ENCODE data around the gene CCDC116. TPM values are rescaled to one million over a fixed set of nuclear protein-coding genes. Genes with fewer than 3 reads are reported as not detected.
"Not testable (repeated sequence)": the region's sequence is repeated elsewhere in the genome, so short reads cannot be mapped to it uniquely, and the experiment has no call there.

The CCDC116 gene, protein sequence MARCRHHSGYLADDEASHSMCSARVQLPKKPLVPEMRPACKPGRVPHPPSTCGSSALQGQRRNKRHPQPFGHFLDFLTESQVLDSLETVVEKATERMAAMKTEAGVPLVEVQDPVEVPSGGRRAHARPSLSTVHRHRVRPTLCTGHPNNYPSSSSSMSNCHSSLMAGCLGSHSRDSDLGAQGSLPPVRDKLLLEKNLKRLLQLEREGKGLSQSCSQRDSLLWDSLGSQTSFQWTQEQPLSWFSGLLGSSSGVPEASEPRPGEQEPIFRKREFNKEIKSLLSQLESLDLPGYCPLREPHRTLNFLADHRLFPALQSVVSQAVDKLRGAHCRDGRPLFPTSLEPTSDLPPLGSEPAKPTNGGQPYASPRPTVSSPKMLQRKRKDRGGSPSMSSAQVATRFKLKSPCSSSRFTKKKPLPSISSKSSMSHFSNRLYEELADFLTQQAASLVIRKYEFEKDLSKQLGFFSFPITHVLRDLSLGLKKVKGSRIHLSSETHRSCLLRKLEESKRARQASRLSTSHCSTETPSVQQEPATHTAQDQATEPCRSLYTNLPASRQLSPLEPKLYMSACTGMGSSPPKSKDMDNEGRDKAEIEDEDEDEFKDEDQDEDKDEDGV
- total RNA-seq = 0.17 and 0.28 TPM in 2 replicates

DNA sequence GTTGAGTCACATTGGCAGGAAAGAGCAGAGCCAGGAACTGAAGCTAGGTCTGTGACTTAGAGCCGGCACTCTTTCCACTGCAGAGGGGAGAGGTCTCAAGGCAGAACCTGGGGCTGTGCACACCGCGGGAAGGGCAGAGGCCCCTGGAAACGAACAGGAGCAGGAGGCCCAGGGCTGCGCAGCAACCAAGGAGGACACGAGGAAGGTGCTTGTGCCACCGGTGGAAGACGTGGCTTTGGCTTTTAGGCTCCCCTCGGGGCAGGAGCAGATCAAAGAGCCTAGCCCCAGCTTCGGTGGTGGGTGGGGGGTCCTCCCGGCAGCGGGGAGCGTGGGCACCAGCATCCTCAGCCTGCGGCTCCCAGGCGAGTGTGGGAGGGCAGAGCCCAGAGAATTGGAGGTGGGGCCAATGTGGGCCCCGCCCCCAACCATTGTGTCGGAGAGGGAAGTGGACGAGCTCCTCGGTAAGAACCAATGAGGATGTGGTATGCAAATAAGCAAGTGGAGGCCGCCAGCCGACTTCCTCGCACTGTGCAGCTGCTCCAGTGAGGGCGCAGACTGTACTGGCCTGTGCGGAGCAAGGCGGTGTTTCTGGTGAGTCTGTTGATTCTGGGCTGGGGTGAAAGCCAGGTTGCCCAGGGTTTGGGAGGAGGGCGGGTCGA, at the start of gene CCDC116:
Gene CCDC116 (plus strand): TSS at position 524 of the 659 bp plus-strand sequence. CDS start 422 bp downstream, outside the sequence.
- DNase-seq = peak; percentile 37

DNA sequence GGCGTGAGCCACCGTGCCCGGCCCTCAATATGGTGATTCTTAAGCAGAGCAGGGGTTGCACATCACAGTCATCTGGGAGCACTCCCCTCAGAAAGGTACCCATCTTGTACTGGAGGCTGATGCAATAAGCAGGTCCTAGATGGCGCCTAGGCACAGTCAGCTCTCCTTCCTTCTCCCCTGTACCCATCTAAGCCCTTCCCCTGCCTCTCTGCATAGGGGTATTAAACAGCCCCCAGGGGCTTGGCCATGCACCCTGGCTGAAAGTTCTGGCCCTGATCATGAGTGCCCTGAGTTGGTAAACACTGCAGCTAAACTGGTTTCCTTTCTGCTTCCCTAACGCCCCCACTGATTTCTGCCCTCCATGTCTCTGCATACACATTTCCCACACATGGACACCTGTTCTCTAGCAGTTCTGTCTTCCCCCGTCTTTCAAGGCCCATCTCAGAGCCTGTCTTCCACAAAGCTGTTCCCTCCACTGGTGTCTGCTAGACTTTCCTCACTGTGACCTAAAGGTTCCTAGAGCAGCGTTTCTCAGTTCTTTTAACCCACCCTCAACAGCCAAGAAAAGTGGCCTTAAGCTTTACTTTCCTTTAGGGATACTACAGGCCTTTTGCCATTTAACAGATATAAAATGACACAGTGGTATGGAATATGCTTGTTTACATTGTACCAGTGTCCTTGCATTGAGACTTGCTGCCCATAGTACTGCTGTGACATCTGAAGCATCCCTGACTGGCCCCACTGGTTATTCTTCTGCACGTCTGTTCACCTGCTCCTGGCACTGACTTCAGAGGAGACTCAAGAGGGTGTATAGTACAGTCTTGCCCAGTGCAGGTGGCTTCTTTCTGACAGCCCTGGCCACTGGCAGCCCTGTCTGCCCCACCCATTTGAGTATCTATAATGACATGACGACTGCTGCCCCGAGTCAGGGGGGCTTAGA, 49.5 kb upstream of the CCDC116 start:
- DNase-seq = no peak

DNA sequence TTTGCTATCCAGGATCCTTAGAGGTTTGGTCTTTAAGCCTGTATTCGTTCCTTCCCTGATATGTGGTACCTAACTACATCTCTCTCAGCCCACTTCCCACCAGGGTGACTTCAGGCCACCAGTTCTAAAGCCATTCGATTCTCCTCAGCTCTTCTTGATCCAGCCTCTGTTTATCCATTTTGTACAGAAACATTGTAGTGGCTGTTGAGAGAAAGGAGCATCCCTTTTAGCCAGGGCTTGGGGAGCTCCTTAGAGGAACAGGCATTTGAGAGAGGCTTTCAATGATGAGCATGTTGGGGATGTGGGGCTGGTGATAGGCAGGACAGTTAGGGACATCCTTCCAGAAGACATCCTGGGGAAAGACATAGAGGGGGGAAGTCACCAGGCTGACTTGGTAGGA, 47.2 kb upstream of the CCDC116 start:
- DNase-seq = no peak

DNA sequence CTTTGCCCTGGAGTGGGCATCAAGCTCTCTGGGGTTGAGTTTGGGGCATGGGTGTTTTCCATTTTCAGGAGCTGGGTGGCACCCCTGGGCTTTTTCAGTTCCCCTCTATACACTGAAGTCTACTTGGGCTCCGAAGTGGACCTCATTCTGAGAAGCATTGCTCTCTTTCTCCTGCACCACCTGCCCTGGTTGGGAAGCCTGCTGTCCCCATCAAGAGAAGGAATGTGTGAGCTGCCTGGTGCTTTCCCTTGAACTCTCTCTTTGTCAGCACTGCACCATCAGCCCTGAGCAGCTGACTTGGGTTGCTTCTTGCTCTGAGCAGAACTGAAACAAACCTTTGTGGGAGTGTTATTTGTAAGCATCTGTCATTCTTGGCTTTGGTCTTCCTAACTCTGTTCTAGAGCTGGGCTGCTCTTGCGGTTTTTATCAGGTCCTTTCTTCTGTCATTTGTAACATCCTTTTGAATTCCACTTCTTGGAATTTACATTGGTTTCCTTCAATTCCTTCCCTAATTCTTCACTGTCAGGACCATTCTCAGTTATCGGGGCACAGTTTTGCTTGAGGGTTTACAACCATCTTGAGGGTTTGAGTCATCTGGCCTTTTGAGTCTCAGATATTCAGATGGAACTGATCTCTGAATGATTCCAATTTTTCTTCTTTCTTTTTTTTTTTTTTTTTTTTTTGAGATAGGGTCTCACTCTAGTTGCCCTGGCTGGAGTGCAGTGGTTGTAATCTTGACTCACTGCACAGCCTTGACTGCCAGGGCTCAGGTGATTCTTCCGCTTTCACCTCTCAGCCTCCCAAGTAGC, 44.6 kb upstream of the CCDC116 start:
- no peak for DNase-seq

DNA sequence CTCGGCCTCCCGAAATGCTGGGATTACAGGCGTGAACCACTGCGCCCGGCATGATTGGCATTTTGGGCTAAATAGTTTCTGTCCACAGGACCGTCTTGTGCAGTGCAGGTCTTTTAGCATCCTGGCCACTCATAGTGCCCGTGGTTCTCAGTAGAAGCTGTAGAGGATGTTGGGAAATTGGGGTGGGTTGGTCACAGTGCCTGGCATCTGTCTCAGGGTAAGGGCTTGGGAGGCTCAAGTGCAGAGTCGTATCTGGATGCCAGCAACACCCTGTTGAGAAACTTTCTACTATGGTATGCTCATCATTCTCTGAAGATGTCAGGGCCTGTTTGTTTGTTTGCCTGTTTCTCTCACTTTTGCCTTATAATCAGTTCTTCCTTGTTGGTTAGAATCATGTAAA, 43.2 kb upstream of the CCDC116 start:
- no peak for DNase-seq

DNA sequence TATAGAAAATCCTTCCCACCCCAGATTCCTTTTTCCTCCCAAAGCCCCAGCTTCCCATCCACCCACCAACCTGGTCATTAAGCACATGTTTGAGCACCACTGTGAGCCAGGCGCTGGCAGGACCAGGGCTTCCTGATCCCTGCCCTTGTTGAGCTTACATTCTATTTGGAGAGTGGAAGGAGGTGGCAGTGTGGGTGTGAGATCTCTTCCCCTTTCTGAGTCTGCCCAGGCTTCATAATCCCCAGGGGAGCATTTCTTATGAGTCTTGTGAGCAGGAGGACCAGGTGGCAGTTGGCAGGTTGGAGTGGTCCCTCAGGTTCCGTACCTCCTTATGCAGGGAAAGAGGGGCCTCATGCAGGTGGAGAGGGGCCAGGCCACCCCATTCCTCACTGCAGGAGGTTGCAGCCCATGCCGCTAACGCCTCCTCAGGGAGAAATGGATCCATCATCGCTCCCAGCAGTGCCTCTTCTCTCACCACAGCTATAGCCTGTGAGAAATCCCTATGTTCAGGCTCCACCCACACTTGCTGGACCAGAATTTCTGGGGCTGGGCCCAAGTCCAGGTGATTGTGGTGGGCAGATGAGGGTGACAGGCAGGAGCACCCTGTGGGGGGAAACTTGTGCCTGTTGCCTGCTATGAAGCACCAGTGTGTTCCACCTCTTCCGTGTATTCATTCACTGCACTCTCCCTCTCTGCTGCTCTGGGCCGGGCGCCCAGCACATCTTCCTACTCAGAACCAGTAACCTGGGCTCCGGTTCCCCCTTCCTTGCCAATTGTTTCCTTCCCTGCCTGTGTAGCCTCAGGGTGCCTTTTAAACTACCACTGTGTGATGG, 41.5 kb upstream of the CCDC116 start:
- DNase-seq = no peak

DNA sequence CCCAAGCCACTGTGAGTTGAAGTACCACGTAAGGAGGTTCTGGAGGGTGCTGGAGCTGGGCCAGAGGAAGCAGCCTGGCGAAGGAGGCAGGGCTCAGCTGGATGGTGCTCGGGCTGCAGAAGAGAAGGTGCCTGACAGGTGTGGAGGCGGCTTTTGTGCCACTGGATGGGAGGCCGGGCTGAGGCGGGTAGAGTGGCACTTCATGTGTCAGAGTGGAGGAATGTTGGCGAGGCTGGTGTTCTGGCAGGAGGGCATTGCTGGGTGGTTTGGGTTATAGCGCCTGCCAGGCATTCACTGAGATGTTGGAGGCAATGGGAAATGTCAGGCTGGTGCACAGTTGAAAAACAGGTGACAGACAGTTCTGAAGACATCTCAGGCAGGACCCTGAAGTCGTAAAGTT, 40.9 kb upstream of the CCDC116 start:
- DNase-seq = no peak

DNA sequence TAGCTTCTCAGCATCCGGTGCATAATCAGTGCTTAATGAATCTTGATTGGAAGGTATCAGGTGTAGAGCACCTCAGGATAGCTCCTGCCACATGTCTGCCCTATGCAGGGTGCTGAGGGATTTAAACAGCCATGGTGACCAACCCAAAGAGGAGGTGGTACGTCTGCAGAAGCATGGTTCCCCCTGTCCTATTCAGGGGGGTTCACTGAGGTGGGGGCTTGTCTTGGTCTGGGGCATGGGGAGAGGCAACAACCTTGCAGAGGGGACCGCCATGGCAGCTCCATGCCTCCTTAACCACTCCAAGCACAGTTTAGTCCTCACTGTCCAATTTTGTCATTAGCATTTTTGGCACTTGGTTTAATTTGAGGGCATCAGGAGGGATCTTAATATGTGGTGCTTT, 40.1 kb upstream of the CCDC116 start:
- no peak for DNase-seq

DNA sequence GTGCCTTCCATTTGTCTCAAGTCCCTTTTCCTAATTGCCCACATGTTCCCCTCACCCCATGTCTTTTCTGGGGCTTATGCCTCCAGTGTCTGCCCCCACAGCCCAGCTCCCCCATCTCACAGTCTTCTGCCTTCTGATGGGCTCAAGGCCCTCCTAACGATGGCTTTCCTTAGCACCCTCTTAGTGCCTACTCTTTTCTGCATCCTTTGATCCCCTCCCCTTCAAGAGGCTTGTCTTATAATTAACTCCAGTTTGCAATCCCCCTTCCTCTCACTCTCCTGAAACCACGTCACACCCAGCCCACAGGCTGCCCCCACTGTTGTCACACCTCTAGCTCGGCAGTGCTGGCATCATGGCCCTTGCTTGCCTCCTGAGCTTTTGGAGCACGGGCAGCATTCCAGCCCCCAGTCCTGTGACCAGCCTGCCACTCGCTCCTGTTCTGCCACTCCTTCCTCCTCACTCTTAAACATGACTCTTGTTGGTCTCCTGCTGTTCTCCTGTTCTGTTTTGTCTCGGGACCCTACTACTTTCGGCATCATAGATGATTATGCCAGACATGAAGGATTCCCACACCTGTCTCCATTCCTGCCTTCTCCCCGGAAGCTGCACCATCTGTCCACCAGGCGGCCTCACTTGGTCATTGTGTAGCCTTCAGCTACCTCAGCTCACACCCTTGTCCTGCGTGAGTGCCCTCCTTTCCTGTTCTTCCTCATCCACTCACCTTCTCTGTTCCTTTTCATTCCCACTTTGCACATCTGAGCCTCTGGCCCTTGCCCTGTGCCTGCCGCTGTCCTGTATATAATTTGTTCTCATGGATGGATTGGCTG, 38.9 kb upstream of the CCDC116 start:
- no peak for DNase-seq

DNA sequence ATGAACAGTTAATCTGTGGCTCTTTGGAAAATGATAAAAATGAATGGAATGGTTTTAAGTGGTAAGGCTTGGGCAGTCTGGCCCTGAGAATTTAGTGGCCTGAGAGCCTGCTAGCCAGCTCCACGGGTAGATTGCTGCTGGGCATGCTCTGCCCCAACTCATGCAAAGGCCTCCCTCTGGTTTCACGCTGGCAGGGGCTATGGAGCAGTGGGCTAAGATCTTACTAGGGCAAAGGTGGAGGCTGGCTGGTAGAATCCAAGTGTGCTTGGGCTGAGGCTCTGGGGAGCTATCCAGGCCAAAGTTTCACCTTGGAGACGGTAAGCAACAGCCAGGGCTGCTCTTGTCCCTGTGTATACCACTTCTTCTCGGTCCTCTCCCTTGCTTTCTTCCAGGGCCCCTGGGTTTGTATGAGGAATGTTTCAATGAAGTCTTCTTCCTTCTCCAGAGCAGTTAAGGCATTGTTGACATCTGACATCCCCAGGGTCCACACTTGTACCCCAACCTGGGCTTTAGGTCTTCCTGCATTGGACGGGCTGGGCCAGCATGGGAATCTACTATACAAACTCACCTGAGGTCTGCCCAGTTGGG, 37.6 kb upstream of the CCDC116 start:
- DNase-seq = no peak

DNA sequence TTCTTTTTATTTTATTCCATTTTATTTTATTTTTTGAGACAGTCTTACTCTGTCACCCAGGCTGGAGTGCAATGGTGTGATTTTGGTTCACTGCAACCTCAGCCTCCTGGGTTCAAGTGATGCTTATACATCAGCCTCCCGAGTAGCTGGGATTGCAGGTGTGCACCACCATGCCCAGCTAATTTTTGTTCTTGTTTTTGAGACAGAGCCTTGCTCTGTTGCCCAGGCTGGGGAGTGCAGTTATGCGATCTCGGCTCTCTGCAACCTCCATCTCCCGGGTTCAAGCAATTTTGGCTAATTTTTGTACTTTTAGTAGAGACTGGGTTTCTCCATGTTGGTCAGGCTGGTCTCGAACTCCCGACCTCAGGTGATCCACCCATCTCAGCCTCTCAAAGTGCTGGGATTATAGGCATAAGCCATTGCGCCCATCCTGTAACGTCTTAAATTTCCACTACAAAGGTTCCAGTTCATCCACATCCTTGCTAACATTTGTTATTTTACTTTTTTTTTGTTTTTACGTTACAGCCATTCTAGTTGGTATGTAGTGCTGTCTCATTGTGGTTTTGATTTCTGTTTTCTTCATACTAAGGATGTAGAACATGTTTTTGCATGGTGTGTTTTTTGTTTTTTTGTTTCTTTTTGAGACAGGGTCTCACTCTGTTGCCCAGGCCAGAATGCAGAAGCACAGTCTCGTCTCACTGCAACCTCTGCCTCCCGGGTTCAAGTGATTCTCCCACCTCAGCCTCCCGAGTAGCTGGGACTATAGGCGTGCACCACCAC, 36.0 kb upstream of the CCDC116 start:
- DNase-seq = not testable (repeated sequence)

DNA sequence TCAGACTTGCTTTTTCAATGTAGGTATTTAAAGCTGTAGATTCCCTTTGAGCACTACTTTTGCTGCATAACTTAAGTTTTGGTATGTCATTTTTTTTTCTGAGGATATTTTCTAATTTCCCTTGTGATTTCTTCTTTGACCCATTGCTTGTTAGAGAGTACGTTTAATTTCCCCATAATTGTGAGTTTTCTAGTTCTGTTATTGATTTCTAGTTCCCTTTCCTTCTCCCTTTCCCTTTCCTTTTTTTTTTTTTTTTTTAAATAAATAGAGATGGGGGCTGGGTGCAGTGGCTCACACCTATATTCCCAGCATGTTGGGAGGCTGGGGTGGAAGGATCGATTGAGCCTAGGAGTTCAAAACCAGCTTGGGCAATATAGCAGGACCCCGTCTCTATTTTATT, 34.3 kb upstream of the CCDC116 start:
- no peak for DNase-seq

DNA sequence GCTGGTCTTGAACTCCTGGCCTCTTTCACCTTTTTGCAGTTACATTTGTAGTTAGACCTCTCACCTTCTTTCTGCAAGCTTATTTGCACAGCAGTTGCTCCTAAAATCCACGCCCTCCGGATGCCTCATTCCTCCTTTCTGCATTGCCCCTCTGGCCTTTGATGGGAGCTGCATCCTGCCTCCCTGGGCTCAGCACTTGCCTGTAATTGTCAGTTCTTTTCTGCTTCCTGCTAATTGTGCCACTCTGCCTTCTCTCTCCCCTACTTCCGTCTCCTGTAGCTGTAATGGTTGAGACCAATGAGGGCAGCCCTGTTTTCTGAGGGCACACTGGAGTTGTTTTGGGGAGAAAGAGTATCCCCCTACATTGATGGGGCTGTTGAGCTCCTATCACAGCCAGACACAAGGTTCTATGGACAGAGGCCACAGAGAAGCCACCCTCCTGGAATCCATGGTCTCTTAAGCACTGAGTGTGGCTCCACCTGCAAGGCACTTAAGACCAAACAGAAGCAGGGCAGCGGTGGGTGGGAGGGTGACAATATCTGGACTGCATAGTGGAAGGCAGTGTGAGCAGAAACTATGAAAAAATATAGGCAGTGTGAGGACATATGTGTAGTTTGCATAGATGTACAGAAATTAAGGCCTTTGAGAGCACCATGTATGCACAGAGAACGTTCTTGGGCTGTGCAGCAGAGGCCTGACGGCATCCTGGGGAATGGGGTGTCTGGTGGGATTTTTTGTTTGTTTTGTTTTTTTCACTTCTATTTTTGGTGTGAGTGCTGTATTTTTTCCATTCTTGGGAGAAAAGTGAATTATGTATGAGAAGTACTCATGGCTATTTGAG, 33.3 kb upstream of the CCDC116 start:
- no peak for DNase-seq

DNA sequence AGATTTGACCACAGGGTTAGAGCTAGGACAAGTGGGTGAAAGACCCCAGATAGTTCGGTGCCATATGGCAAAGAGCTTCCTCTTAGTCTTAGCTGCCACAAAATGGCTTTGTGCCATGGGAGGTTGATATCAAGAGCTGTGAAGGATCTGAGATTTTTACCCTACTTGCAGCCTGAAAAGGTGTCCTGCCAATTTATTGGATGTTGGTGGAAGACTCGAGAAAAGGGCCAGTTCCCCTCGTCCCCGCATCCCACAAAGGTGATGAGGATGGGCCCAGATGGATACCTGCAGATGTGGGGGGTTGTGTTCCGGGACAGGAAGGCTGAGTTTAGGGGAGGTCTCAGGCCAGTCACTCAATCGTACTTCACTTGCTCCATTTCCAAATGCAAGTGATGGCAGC, 30.0 kb upstream of the CCDC116 start:
- no peak for DNase-seq

DNA sequence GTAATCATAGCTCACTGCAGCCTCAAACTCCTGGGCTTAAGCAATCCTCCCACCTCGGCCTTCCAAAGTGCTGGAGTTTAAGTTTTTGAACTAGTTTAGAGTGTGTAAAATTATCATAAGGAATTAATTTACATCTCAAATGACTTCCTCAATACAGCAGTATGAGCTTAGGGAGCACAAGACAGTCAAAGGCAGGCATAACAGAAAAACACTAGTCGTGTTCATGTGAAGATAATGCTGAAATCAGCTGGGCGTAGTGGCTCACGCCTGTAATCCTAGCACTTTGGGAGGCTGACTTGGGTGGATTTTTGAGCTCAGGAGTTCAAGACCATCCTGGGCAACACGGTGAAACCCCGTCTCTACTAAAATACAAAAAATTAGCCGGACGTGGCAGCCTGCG, 28.6 kb upstream of the CCDC116 start:
- no peak for DNase-seq

DNA sequence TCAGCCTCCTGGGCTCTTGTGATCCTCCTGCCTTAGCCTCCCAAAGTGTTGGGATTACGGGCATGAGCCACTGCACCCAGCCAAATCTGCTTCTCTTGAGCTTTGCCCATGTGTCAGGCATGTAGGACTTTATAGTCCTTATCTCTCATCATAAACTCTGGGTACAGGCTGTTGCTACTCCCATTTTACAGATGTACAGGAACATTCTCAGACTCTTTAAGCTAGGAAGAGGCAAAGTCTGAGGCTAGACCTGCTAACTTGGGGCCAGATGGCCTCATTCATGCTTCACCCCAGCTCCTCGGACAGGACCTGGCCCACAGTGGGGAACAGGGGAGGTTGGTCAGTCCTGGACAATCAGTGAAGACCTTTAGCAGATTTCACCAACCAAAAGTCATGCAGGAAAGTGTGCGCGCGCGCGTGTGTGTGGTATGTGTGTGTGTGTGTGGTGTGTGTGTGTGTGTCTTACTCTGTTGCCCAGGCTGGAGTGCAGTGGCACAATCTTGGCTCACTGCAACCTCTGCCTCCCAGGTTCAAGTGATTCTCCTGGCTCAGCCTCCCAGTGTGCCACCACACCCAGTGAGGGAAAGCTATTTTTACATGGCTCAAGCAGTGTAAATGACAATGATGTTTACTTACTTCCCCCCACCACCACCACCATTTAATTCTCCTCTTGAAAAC, 26.5 kb upstream of the CCDC116 start:
- DNase-seq = no peak

DNA sequence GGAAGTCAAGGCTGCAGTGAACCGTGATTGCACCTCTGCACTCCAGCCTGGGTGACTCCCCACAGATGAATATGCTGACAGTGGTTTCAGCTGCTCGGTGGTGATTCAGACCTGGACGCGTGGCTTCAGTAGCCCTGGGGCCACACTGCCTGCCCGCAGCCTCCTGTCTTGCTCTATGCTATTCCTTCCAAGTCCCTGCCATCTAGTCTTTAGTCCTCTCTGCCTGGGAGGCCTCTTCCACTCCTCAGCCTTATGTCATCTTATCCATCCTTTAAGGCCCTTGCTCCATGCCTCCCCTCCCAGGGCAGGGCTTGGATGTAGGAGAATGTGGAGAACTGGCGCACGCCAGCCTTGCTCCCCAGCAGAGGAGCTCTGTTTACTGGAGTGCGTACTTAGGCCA, 25.8 kb upstream of the CCDC116 start:
- no peak for DNase-seq

Data from dermis blood vessel endothelial cell (primary cell).